K562 (cell line): ENCODE results near the gene PPP1CA. TPM values are rescaled to one million over a fixed set of nuclear protein-coding genes. Genes with fewer than 3 reads are reported as not detected.

Experiments
- ATAC-seq: fragments of 200-7000 bp; cut with Tn5 transposase; 3 replicates; pipeline ENCODE4 v1.9.1; 2020; ENCODE audit warnings: moderate library complexity
- BruUV-seq: library from RNA; stranded (reverse); fragments of 400-500 nt; replicated peaks from 2 replicates; lab custom pipeline; 2021; lab: Mats Ljungman, UMichigan
- CTCF ChIA-PET: fragments of 300-600 bp; formaldehyde crosslinking; extraction: SDS; loops from one replicate; lab custom pipeline; 2021; ENCODE audit warnings: low intra/inter-chr PET ratio; lab: Yijun Ruan, JAX
- POLR2A ChIA-PET: fragments of 300-600, 350-650 bp; sonication (Branson Sonifier 250); formaldehyde crosslinking; extraction: SDS; loops from one replicate; lab custom pipeline; 2021; ENCODE audit warnings: antibody characterized with exemption, inconsistent platforms; lab: Yijun Ruan, JAX
- DNase-seq, 4 experiments: peaks; one replicate each; pipeline versions ENCODE4 v3.0.0 to v3.0.0-alpha.2; 2011 to 2018; ENCODE audit warnings: low spot score in 3 of 4, mixed read lengths in 3 of 4; ENCODE audit errors: extremely low read depth in 1 of 4
- FAIRE-seq: peaks from 2 replicates; lab custom pipeline; 2011; peaks lifted over from hg19 to GRCh38; lab: Jason Lieb, UNC
- H2AFZ ChIP-seq: 2 replicates; pipeline ENCODE4 v1.6.0; 2011; ENCODE audit warnings: low read depth, low read length, control low read depth, inconsistent platforms
- H3K27ac ChIP-seq: fragments of 200-600 bp; 3 replicates; pipeline ENCODE4 v1.8.0; 2011; ENCODE audit warnings: low read depth, mild to moderate bottlenecking, control low read depth, inconsistent platforms, low read length, moderate library complexity, mixed read lengths; ENCODE audit errors: extremely low read depth
- H3K27me3 ChIP-seq, 2 experiments: fragments of 300-600 bp in 1 of 2; 2 replicates in 1 of 2; 3 replicates in 1 of 2; pipeline versions ENCODE4 v1.6.0 to v1.8.0; 2011; ENCODE audit warnings: inconsistent platforms in 2 of 2, low read length in 2 of 2, mild to moderate bottlenecking in 1 of 2, mixed read lengths in 1 of 2, moderate library complexity in 1 of 2; ENCODE audit not compliant: control insufficient read depth in 2 of 2, insufficient read depth in 2 of 2
- H3K36me3 ChIP-seq: fragments of 300-600 bp; 3 replicates; pipeline ENCODE4 v1.8.0; 2011; ENCODE audit warnings: mild to moderate bottlenecking, low read length, inconsistent platforms; ENCODE audit not compliant: control insufficient read depth, insufficient read depth
- H3K4me1 ChIP-seq, 2 experiments: fragments of 200-600 bp in 1 of 2; replicated peaks in 1 of 2; 2 replicates in 1 of 2; 3 replicates in 1 of 2; pipeline versions ENCODE4 v1.5.1 to v1.8.0; 2011; ENCODE audit warnings: inconsistent platforms in 2 of 2, low read length in 2 of 2, mild to moderate bottlenecking in 1 of 2, mixed read lengths in 1 of 2, moderate library complexity in 1 of 2; ENCODE audit not compliant: control insufficient read depth in 2 of 2, insufficient read depth in 2 of 2
- H3K4me2 ChIP-seq: 2 replicates; pipeline ENCODE4 v1.6.1; 2011; ENCODE audit warnings: low read length, control low read depth, inconsistent platforms, mixed read lengths; ENCODE audit not compliant: insufficient read depth
- H3K4me3 ChIP-seq: fragments of 200-600 bp; sonication (generic), shearing (Covaris generic); 2 replicates; pipeline ENCODE4 v1.5.1; 2016; ENCODE audit warnings: control low read depth, inconsistent platforms
- H3K79me2 ChIP-seq: fragments of 200-600 bp; 3 replicates; pipeline ENCODE4 v1.8.0; 2011; ENCODE audit warnings: low read length, inconsistent platforms; ENCODE audit not compliant: control insufficient read depth, insufficient read depth
- H3K9ac ChIP-seq, 2 experiments: 2 replicates each; pipeline versions ENCODE4 v1.6.0 to v1.6.1; 2011; ENCODE audit warnings: low read depth in 2 of 2, low read length in 2 of 2, control low read depth in 1 of 2, inconsistent platforms in 1 of 2, mild to moderate bottlenecking in 1 of 2, mixed read lengths in 1 of 2; ENCODE audit not compliant: insufficient read depth in 1 of 2
- H3K9me1 ChIP-seq: one replicate; pipeline ENCODE4 v1.6.0; 2011; ENCODE audit warnings: inconsistent platforms, mild to moderate bottlenecking, low read length, moderate library complexity; ENCODE audit not compliant: control insufficient read depth, insufficient read depth
- H3K9me3 ChIP-seq: replicated peaks from 2 replicates; pipeline ENCODE4 v1.5.1; 2011; ENCODE audit warnings: low read depth, low read length, inconsistent platforms; ENCODE audit not compliant: control insufficient read depth, insufficient read depth
- H4K20me1 ChIP-seq: replicated peaks from 2 replicates; pipeline ENCODE4 v1.6.1; 2011; ENCODE audit warnings: low read length, inconsistent platforms, mixed read lengths; ENCODE audit not compliant: control insufficient read depth, insufficient read depth
- MBD2 ChIP-seq: sonication (generic); IDR thresholded peaks from 2 replicates; pipeline ENCODE4 v1.6.1; 2016; ENCODE audit warnings: low read depth, borderline replicate concordance
- NR3C1 ChIP-seq: sonication (generic); formaldehyde crosslinking; IDR thresholded peaks from 2 replicates; pipeline ENCODE4 v1.8.1; 2022; ENCODE audit warnings: missing genetic modification reagents
- RAD51 ChIP-seq: fragments of 450-650 bp; IDR thresholded peaks from 2 replicates; pipeline ENCODE4 v1.7.1; 2016; ENCODE audit warnings: low read depth, mild to moderate bottlenecking, borderline replicate concordance
- RBM14 ChIP-seq: fragments of 200-400 bp; formaldehyde crosslinking; IDR thresholded peaks from 2 replicates; pipeline ENCODE4 v1.6.1; 2018; ENCODE audit warnings: low read depth, mild to moderate bottlenecking, low read length, moderate library complexity, borderline replicate concordance; ENCODE audit not compliant: insufficient read depth
- SNAPC5 ChIP-seq: fragments of 250-450 bp; sonication (Bioruptor Pico); IDR thresholded peaks from 2 replicates; pipeline ENCODE4 v1.8.0; 2021; ENCODE audit warnings: moderate library complexity, mild to moderate bottlenecking, inconsistent platforms
- SNIP1 ChIP-seq: fragments of 450-650 bp; IDR thresholded peaks from 2 replicates; pipeline ENCODE4 v1.7.1; 2017; ENCODE audit warnings: low read depth, mild to moderate bottlenecking
- TRIM25 ChIP-seq: fragments of 450-650 bp; IDR thresholded peaks from 2 replicates; pipeline ENCODE4 v1.7.0; 2016; ENCODE audit warnings: borderline replicate concordance
- ZNF121 ChIP-seq: sonication (generic); formaldehyde crosslinking; conservative IDR thresholded peaks from 2 replicates; pipeline ENCODE4 v1.8.0; 2022; ENCODE audit warnings: missing genetic modification reagents
- ZNF551 ChIP-seq: fragments of 250-450 bp; sonication (Bioruptor Pico); IDR thresholded peaks from 2 replicates; pipeline ENCODE4 v1.5.0; 2021; ENCODE audit warnings: mild to moderate bottlenecking, moderate library complexity
- WGBS: fragments of 100-300 bp; shearing (Covaris generic); methylation state at CpG from one replicate; pipeline ENCODE4 v1.1.6; 2016; ENCODE audit warnings: low coverage, mixed read lengths; ENCODE audit not compliant: insufficient coverage; ENCODE audit errors: missing lambda C conversion rate; 5-methylcytosine and 5-hydroxymethylcytosine counted together
- in situ Hi-C: fragments of 300-500 bp; cut with MboI; formaldehyde crosslinking; loops from 4 replicates; pipeline ENCODE4 v1.15.0; 2018; ENCODE audit warnings: inconsistent platforms, mixed read lengths
- intact Hi-C: fragments of 100-400 bp; cut with micrococcal nuclease; formaldehyde crosslinking; loops from 2 replicates; pipeline ENCODE4 v1.14.2; 2022
- polyA plus RNA-seq, 8 experiments: library from polyadenylated mRNA; depleted of rRNA in 4 of 8; stranded (reverse) in 5 of 8; unstranded in 3 of 8; fragments of >200 nt; fragmentation: Nextera tagmentation in 2 of 8; fragmentation: Illumina TruSeq in 1 of 8; extraction: Ambion mirVana in 2 of 8; extraction: Trizol in 1 of 8; gene quantifications; 2 replicates each; pipeline versions ENCODE4 v1.2.1 to v1.2.3, GENCODE V29; 2011 to 2014; ENCODE audit warnings: inconsistent platforms in 1 of 8, missing spikeins in 1 of 8
- total RNA-seq, 7 experiments: library from RNA; depleted of rRNA in 6 of 7; stranded (reverse); fragments of >200 nt in 6 of 7; fragmentation: Illumina TruSeq in 2 of 7; extraction: Trizol in 2 of 7; gene quantifications; 2 replicates each; pipeline versions ENCODE4 v1.2.1 to v1.2.3, GENCODE V29; 2011 to 2021; ENCODE audit warnings: low replicate concordance in 1 of 7
- TF ChIP-seq, protein P1 (sequence below): fragments of 450-650 bp; conservative IDR thresholded peaks from 2 replicates; pipeline ENCODE4 v1.6.1; 2016; ENCODE audit warnings: missing genetic modification characterization, low read depth, mild to moderate bottlenecking, missing compliant biosample characterization, moderate library complexity
- TF ChIP-seq, protein P2 (sequence below), 2 experiments: fragments of 450-650 bp; formaldehyde crosslinking in 1 of 2; IDR thresholded peaks; 2 replicates each; pipeline versions ENCODE4 v1.4.0 to v1.6.1; 2014 to 2020; ENCODE audit warnings: mild to moderate bottlenecking in 2 of 2, borderline replicate concordance in 1 of 2, low read depth in 1 of 2

Gene PPP1CA
- total and polyA plus RNA-seq, 9 of the 15 experiments (the other 6 are each of a cell fraction or from before 2014, with no cell fraction given): 18.2 to 242 (median 188) TPM

DNA sequence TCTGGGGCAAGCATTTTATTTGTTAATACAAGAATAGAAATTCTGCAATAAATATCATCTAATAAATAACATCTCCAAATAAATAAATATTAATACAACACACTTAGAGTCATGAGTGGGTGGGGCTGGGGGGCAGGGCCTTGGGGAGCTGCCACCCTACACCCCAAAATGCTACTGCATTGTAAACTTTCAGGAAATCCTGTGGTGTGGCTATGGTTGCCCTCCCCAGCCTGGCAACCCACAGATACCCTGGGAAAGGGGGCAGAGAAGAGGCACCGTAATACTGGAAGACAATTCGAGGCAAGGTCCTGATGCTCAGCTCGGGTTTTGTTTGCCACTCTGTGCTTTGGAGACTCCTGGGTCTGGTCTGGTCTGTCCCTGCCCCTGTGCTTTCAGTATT lies 37.5 kb downstream of the PPP1CA start:
- 0 out of 4 replicates have a peak overlapping the region, but pooled peaks of 1 of the 2 experiments have one; percentile 31 for H3K9ac ChIP-seq
- no peak for TF ChIP-seq NR3C1 (CRISPR knock-in tag)
- no peak for TF ChIP-seq RBM14
- TF ChIP-seq, protein P1, sequence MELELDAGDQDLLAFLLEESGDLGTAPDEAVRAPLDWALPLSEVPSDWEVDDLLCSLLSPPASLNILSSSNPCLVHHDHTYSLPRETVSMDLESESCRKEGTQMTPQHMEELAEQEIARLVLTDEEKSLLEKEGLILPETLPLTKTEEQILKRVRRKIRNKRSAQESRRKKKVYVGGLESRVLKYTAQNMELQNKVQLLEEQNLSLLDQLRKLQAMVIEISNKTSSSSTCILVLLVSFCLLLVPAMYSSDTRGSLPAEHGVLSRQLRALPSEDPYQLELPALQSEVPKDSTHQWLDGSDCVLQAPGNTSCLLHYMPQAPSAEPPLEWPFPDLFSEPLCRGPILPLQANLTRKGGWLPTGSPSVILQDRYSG: no peak
- TF ChIP-seq, protein P2, sequence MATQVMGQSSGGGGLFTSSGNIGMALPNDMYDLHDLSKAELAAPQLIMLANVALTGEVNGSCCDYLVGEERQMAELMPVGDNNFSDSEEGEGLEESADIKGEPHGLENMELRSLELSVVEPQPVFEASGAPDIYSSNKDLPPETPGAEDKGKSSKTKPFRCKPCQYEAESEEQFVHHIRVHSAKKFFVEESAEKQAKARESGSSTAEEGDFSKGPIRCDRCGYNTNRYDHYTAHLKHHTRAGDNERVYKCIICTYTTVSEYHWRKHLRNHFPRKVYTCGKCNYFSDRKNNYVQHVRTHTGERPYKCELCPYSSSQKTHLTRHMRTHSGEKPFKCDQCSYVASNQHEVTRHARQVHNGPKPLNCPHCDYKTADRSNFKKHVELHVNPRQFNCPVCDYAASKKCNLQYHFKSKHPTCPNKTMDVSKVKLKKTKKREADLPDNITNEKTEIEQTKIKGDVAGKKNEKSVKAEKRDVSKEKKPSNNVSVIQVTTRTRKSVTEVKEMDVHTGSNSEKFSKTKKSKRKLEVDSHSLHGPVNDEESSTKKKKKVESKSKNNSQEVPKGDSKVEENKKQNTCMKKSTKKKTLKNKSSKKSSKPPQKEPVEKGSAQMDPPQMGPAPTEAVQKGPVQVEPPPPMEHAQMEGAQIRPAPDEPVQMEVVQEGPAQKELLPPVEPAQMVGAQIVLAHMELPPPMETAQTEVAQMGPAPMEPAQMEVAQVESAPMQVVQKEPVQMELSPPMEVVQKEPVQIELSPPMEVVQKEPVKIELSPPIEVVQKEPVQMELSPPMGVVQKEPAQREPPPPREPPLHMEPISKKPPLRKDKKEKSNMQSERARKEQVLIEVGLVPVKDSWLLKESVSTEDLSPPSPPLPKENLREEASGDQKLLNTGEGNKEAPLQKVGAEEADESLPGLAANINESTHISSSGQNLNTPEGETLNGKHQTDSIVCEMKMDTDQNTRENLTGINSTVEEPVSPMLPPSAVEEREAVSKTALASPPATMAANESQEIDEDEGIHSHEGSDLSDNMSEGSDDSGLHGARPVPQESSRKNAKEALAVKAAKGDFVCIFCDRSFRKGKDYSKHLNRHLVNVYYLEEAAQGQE (IDR thresholded peaks at IDR 0.05; ENCODE audit: borderline replicate concordance): no peak
- TF ChIP-seq, protein P2 (CRISPR knock-in tag; IDR thresholded peaks at IDR 0.05; ENCODE audit: low read depth): no peak
- no peak for TF ChIP-seq SNIP1
- TF ChIP-seq MBD2: no peak
- TF ChIP-seq RAD51: no peak
- TF ChIP-seq ZNF551: no peak
- no peak for TF ChIP-seq SNAPC5 (CRISPR knock-in tag)
- no peak for TF ChIP-seq ZNF121 (CRISPR knock-in tag)
- no peak for TF ChIP-seq TRIM25

More for the DNA sequence above, 37.5 kb downstream of the PPP1CA start:
- 94% methylated on average over 3 of the region's 3 CpGs for WGBS
- Histone ChIP-seq H2AFZ (no peak overlapping the region), H4K20me1 (no peaks in the 10 kb centered on the region), H3K27ac (no peak overlapping the region), H3K36me3 (peaks cover 5% of the 10 kb centered on the region; the same call in 1 of the 3 replicates), H3K27me3 (no peaks in the 10 kb centered on the region), H3K4me2 (no peak overlapping the region), H3K4me3 (no peak overlapping the region), H3K79me2 (no peaks in the 10 kb centered on the region), H3K9me3 (no peaks in the 10 kb centered on the region; the same call in 1 of the 2 replicates), H3K4me1 (peaks cover 2 to 32% of the 10 kb centered on the region in 2 experiments; a peak in 4 of 5 replicates), H3K9me1 (no peaks in the 10 kb centered on the region)
- DNase-seq (no peak), ATAC-seq (no peak), FAIRE-seq (no peak)
- in situ Hi-C loops (no loop called here), intact Hi-C loops (no loop called here)
- ChIA-PET POLR2A (interaction anchor here (0.6 to 1.7 kb wide), 4 partner anchors 10 to 48 kb away, joined by 3 to 4 read pairs (median 4); no protein-coding TSS in a partner anchor), CTCF (no interaction called here)
- no TSS peak for BruUV-seq
